Fibroblast of pulmonary artery (primary cell): ENCODE data around the gene U2AF1L4.

ENCODE experiments used
- DNase-seq: peaks from one replicate; pipeline ENCODE4 v3.0.0-alpha.2; 2010; ENCODE audit warnings: low read depth
- H3K4me3 ChIP-seq: replicated peaks from 2 replicates; pipeline ENCODE4 v1.5.1; 2011; ENCODE audit warnings: low read depth, mild to moderate bottlenecking, control low read depth, low read length, moderate library complexity
- TF ChIP-seq, protein P1 (sequence below): IDR thresholded peaks from 2 replicates; pipeline ENCODE4 v1.5.1; 2011; ENCODE audit warnings: mild to moderate bottlenecking, control low read depth, low read length, inconsistent platforms; ENCODE audit errors: missing control alignments

The U2AF1L4 gene

DNA sequence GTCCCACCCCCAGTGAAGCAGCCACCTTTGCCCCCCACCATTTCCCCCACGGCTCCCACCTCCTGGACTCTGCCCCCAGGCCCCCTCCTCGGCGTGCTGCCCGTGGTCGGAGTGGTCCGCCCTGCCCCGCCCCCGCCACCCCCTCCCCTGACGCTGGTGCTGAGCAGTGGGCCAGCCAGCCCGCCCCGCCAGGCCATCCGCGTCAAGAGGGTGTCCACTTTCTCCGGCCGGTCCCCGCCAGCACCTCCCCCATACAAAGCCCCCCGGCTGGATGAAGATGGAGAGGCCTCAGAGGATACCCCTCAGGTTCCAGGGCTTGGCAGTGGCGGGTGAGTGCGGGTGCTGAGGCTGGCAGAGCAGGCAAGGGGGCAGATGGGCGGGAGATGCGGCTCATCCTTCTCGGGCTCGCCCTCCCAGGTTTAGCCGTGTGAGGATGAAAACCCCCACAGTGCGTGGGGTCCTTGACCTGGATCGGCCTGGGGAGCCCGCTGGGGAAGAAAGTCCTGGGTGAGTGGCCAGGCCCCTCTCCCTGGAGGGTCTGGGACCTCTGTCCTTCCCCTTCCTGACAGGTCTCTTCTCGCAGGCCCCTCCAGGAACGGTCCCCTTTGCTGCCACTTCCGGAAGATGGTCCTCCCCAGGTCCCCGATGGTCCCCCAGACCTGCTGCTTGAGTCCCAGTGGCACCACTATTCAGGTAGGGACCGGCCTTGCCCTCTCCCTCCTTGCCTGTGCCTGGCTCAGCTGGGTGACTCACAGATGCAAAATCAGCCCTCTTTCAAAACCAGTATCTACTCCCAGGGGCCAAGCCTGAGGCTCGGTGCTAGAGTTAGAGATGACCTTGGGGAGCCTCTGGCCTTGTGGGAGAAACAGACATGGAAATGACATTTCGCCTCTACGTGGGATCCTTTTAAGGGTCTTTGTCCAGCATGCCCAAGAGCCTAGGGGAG is 11.8 kb downstream of the U2AF1L4 start:
- H3K4me3 ChIP-seq: no peak overlapping the region
- TF ChIP-seq, protein P1, sequence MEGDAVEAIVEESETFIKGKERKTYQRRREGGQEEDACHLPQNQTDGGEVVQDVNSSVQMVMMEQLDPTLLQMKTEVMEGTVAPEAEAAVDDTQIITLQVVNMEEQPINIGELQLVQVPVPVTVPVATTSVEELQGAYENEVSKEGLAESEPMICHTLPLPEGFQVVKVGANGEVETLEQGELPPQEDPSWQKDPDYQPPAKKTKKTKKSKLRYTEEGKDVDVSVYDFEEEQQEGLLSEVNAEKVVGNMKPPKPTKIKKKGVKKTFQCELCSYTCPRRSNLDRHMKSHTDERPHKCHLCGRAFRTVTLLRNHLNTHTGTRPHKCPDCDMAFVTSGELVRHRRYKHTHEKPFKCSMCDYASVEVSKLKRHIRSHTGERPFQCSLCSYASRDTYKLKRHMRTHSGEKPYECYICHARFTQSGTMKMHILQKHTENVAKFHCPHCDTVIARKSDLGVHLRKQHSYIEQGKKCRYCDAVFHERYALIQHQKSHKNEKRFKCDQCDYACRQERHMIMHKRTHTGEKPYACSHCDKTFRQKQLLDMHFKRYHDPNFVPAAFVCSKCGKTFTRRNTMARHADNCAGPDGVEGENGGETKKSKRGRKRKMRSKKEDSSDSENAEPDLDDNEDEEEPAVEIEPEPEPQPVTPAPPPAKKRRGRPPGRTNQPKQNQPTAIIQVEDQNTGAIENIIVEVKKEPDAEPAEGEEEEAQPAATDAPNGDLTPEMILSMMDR: no peak
- DNase-seq: no peak

DNA sequence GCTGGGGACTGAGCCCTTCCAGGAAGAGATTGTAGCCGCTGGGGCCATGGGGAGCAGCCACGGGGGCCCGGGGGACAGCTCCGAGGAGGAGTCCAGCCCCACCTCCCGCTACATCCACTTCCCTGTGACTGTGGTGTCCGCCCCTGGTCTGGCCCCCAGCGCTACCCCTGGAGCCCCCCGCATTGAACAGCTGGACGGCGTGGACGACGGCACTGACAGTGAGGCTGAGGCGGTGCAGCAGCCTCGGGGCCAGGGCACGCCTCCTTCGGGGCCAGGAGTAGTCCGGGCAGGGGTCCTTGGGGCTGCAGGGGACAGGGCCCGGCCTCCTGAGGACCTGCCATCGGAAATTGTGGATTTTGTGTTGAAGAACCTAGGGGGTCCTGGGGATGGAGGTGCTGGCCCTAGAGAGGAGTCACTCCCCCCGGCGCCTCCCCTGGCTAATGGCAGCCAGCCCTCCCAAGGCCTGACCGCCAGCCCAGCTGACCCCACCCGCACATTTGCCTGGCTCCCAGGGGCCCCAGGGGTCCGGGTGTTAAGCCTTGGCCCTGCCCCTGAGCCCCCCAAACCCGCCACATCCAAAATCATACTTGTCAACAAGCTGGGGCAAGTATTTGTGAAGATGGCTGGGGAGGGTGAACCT is 12.6 kb downstream of the U2AF1L4 start:
- TF ChIP-seq, protein P1: no peak
- DNase-seq: no peak
- no peak overlapping the region for H3K4me3 ChIP-seq

DNA sequence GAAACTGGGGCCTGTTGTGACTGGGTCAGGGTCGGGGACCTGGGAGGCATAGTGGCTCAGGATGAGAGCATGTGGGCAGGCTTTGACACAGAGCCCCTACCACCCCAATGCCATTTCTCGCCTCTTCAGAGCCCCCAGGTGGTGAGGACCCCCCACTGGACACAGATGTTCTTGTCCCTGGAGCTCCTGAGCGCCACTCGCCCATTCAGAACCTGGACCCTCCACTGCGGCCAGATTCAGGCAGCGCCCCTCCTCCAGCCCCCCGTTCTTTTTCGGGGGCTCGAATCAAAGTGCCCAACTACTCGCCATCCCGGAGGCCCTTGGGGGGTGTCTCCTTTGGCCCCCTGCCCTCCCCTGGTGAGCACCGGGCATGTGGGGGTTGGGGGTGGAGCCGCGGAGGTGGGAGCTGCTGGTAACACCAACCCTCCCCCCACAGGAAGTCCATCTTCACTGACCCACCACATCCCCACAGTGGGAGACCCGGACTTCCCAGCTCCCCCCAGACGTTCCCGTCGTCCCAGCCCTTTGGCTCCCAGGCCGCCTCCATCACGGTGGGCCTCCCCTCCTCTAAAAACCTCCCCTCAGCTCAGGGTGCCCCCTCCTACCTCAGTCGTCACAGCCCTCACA is 13.3 kb downstream of the U2AF1L4 start:
- TF ChIP-seq, protein P1: no peak
- no peak for DNase-seq
- no peak overlapping the region for H3K4me3 ChIP-seq

DNA sequence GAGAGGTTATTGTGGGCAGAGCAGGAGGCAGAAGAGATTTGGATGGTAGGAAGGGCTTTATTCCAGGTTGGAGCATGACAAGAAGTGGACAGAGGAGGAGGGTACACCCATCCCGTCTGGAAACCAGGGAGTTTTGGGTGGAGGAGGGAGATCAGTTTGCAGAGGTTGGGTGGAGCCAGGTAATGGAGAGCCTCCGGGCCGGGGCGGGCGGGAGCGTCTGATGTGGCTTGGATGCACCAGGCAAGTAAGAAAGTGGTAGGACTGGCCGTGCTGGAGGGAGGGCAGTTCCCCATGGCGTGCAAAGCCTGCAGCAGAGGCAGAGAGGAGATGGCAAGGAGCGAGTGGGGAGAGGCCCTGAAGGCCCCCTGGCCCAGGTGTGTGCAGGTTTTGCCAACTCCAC is 13.9 kb downstream of the U2AF1L4 start:
- no peak for DNase-seq
- TF ChIP-seq, protein P1: no peak
- H3K4me3 ChIP-seq: no peak overlapping the region

DNA sequence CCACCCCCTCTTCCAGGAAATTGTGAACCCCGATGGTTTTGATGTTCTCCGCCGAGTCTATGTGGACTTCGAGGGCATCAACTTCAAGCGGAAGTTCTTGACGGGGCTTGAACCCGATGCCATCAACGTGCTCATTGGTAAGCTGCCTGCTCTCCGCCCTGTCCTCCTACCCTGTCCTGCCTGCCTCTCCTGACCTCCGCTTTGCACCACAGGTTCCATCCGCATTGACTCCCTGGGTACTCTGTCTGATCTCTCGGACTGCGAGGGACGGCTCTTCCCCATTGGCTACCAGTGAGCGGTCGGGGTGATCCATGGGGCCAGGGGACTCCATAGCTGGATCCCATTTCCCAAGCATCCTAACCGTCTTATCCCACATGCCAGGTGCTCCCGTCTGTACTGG is 14.9 kb downstream of the U2AF1L4 start:
- no peak for DNase-seq
- TF ChIP-seq, protein P1: no peak
- no peak overlapping the region for H3K4me3 ChIP-seq

DNA sequence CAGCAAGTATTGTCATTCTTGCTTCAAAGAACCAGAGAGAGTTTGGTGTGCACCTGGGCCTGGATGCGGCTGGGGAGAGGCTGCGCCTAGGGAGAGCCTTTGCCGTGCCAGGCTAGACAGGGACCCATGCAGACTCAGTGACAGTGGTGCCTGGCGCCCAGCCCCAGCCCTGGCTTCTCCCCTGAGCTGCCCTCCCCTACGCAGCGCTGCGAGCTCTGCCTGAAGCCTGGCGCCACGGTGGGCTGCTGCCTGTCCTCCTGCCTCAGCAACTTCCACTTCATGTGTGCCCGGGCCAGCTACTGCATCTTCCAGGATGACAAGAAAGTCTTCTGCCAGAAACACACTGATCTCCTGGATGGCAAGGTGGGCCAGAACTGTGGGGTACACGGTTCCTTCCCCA is 15.5 kb downstream of the U2AF1L4 start:
- TF ChIP-seq, protein P1: no peak
- no peak overlapping the region for H3K4me3 ChIP-seq
- no peak for DNase-seq
